A549 (cell line): Measurements from ENCODE around the gene FRMD4A. TPM values are rescaled to one million over a fixed set of nuclear protein-coding genes. Genes with fewer than 3 reads are reported as not detected.

ENCODE experiments used
- ATAC-seq, 2 experiments: fragments of 200-7000 bp in 1 of 2; fragments of >200 bp in 1 of 2; cut with Nextera tagmentation in 1 of 2; cut with Tn5 transposase in 1 of 2; 3 replicates each; pipeline versions ENCODE4 v1.8.0 to v1.9.1; 2018 to 2020; ENCODE audit warnings: mild to moderate bottlenecking in 1 of 2, moderate library complexity in 1 of 2
- CTCF ChIA-PET: fragments of 300-600 bp; sonication (Branson Sonifier 250); formaldehyde crosslinking; extraction: SDS; loops from one replicate; lab custom pipeline; 2021; ENCODE audit warnings: antibody characterized with exemption, inconsistent platforms; lab: Yijun Ruan, JAX
- POLR2A ChIA-PET: fragments of 350-600 bp; formaldehyde crosslinking; extraction: SDS; loops from one replicate; lab custom pipeline; 2021; ENCODE audit warnings: antibody characterized with exemption, inconsistent platforms; lab: Yijun Ruan, JAX
- DNase-seq, 2 experiments: peaks; one replicate each; pipeline versions ENCODE4 v3.0.0 to v3.0.0-alpha.2; 2011 to 2016; ENCODE audit warnings: low read depth in 1 of 2, low spot score in 1 of 2
- FAIRE-seq: peaks from 2 replicates; lab custom pipeline; 2011; peaks lifted over from hg19 to GRCh38; lab: Jason Lieb, UNC
- H3K27ac ChIP-seq, 2 experiments: fragments of >200 bp; sonication (Bioruptor Twin); formaldehyde crosslinking; 3 replicates each; pipeline ENCODE4 v1.5.1; 2016 to 2017
- H3K4me1 ChIP-seq: fragments of >200 bp; sonication (Bioruptor Twin); formaldehyde crosslinking; 3 replicates; pipeline ENCODE4 v1.6.1; 2016
- H3K4me2 ChIP-seq: fragments of >200 bp; sonication (Bioruptor Twin); formaldehyde crosslinking; 3 replicates; pipeline ENCODE4 v1.6.1; 2016
- H3K4me3 ChIP-seq: fragments of >200 bp; sonication (Bioruptor Twin); formaldehyde crosslinking; 3 replicates; pipeline ENCODE4 v1.5.1; 2016
- H3K9me3 ChIP-seq: fragments of >200 bp; sonication (Bioruptor Twin); formaldehyde crosslinking; 3 replicates; pipeline ENCODE4 v1.6.1; 2016
- ATOH8 ChIP-seq: fragments of 250-450 bp; sonication (Bioruptor Pico); IDR thresholded peaks from 2 replicates; pipeline ENCODE4 v1.5.0; 2020; ENCODE audit warnings: low read depth, mild to moderate bottlenecking, moderate library complexity
- BCL3 ChIP-seq: fragments of >200 bp; sonication (Bioruptor Twin); formaldehyde crosslinking; IDR thresholded peaks from 3 replicates; pipeline ENCODE4 v1.6.1; 2016
- BHLHE40 ChIP-seq: IDR thresholded peaks from 2 replicates; pipeline ENCODE4 v1.6.1; 2012; ENCODE audit warnings: low read depth, low read length, inconsistent platforms
- CBX2 ChIP-seq: fragments of 200-600 bp; sonication (generic); IDR thresholded peaks from 2 replicates; pipeline ENCODE4 v1.6.1; 2016; ENCODE audit warnings: low read depth, mild to moderate bottlenecking, borderline replicate concordance
- EHF ChIP-seq: fragments of 250-450 bp; sonication (Bioruptor Pico); IDR thresholded peaks from 2 replicates; pipeline ENCODE4 v1.5.0; 2020; ENCODE audit warnings: mild to moderate bottlenecking
- ESRRA ChIP-seq: fragments of 150-350 bp; IDR thresholded peaks from 2 replicates; pipeline ENCODE4 v1.6.1; 2014; ENCODE audit warnings: mild to moderate bottlenecking, low read length, borderline replicate concordance
- FOSB ChIP-seq: fragments of 250-450 bp; sonication (Bioruptor Pico); IDR thresholded peaks from 2 replicates; pipeline ENCODE4 v1.5.0; 2020; ENCODE audit warnings: mild to moderate bottlenecking, moderate library complexity
- FOSL2 ChIP-seq, 2 experiments: fragments of 450-650 bp in 1 of 2; fragments of >200 bp in 1 of 2; sonication (Bioruptor Twin) in 1 of 2; formaldehyde crosslinking; IDR thresholded peaks; 2 replicates each; pipeline versions ENCODE4 v1.5.0 to v1.6.1; 2016 to 2020; ENCODE audit warnings: mild to moderate bottlenecking in 1 of 2, moderate library complexity in 1 of 2
- FOXS1 ChIP-seq: fragments of 250-450 bp; sonication (Bioruptor Pico); IDR thresholded peaks from 2 replicates; pipeline ENCODE4 v1.5.0; 2020; ENCODE audit warnings: mild to moderate bottlenecking, moderate library complexity
- GATA3 ChIP-seq: IDR thresholded peaks from 2 replicates; pipeline ENCODE4 v1.6.1; 2012; ENCODE audit warnings: borderline replicate concordance
- HDAC2 ChIP-seq: fragments of 200-600 bp; sonication (generic); IDR thresholded peaks from 2 replicates; pipeline ENCODE4 v1.6.1; 2016
- HEYL ChIP-seq: fragments of 250-450 bp; sonication (Bioruptor Pico); IDR thresholded peaks from 2 replicates; pipeline ENCODE4 v1.8.0; 2021; ENCODE audit warnings: mild to moderate bottlenecking, moderate library complexity
- HMGXB4 ChIP-seq: fragments of 250-450 bp; sonication (Bioruptor Pico); IDR thresholded peaks from 2 replicates; pipeline ENCODE4 v1.5.0; 2021; ENCODE audit warnings: mild to moderate bottlenecking, moderate library complexity, borderline replicate concordance
- HOXA7 ChIP-seq: fragments of 250-450 bp; sonication (Bioruptor Pico); IDR thresholded peaks from 2 replicates; pipeline ENCODE4 v1.5.0; 2020; ENCODE audit warnings: mild to moderate bottlenecking, moderate library complexity
- JUN ChIP-seq, 2 experiments: fragments of >200 bp; sonication (Bioruptor Twin); formaldehyde crosslinking; IDR thresholded peaks; 2 replicates in 1 of 2; 3 replicates in 1 of 2; pipeline ENCODE4 v1.6.1; 2016 to 2017
- JUNB ChIP-seq: fragments of >200 bp; sonication (Bioruptor Twin); formaldehyde crosslinking; IDR thresholded peaks from 2 replicates; pipeline ENCODE4 v1.6.1; 2016
- KDM1A ChIP-seq: fragments of 200-600 bp; sonication (generic); IDR thresholded peaks from 2 replicates; pipeline ENCODE4 v1.6.1; 2016; ENCODE audit warnings: low read depth, mild to moderate bottlenecking
- MAX ChIP-seq: IDR thresholded peaks from 2 replicates; pipeline ENCODE4 v1.6.1; 2012
- NPAS2 ChIP-seq: fragments of 250-450 bp; sonication (Bioruptor Pico); IDR thresholded peaks from 2 replicates; pipeline ENCODE4 v1.8.0; 2022; ENCODE audit warnings: mild to moderate bottlenecking, moderate library complexity, borderline replicate concordance
- NR3C1 ChIP-seq: fragments of >200 bp; sonication (Bioruptor Twin); formaldehyde crosslinking; IDR thresholded peaks from 3 replicates; pipeline ENCODE4 v1.6.1; 2017
- RAD21 ChIP-seq, 2 experiments: fragments of >200 bp in 1 of 2; sonication (Bioruptor Twin) in 1 of 2; formaldehyde crosslinking in 1 of 2; IDR thresholded peaks in 1 of 2; conservative IDR thresholded peaks in 1 of 2; 2 replicates in 1 of 2; 3 replicates in 1 of 2; pipeline ENCODE4 v1.6.1; 2012 to 2018; ENCODE audit warnings: inconsistent platforms in 1 of 2
- RCOR1 ChIP-seq: fragments of 150-350 bp; IDR thresholded peaks from 2 replicates; pipeline ENCODE4 v1.6.1; 2014; ENCODE audit warnings: antibody characterized with exemption, low read length, low read depth
- RFX5 ChIP-seq: fragments of 450-650 bp; IDR thresholded peaks from 2 replicates; pipeline ENCODE4 v1.7.1; 2014; ENCODE audit warnings: antibody characterized with exemption, mild to moderate bottlenecking, moderate library complexity
- RNF2 ChIP-seq: fragments of 200-600 bp; sonication (generic); IDR thresholded peaks from 2 replicates; pipeline ENCODE4 v1.6.1; 2016; ENCODE audit warnings: low read depth, mild to moderate bottlenecking, antibody characterized with exemption, moderate library complexity, borderline replicate concordance
- SMC3 ChIP-seq: fragments of >200 bp; sonication (Bioruptor Twin); formaldehyde crosslinking; IDR thresholded peaks from 3 replicates; pipeline ENCODE4 v1.6.1; 2018; ENCODE audit warnings: inconsistent platforms
- SREBF2 ChIP-seq: fragments of 450-650 bp; IDR thresholded peaks from 2 replicates; pipeline ENCODE4 v1.6.1; 2014; ENCODE audit warnings: mild to moderate bottlenecking, moderate library complexity
- TFCP2L1 ChIP-seq: fragments of 250-450 bp; sonication (Bioruptor Pico); IDR thresholded peaks from 2 replicates; pipeline ENCODE4 v1.5.0; 2021; ENCODE audit warnings: mild to moderate bottlenecking
- USF2 ChIP-seq: fragments of 450-650 bp; IDR thresholded peaks from 2 replicates; pipeline ENCODE4 v1.6.1; 2014; ENCODE audit warnings: antibody characterized with exemption
- WGBS: methylation state at CpG from one replicate; pipeline ENCODE4 v1.1.6; 2017; ENCODE audit errors: missing lambda C conversion rate; 5-methylcytosine and 5-hydroxymethylcytosine counted together
- polyA plus RNA-seq, 4 experiments: library from polyadenylated mRNA; depleted of rRNA in 3 of 4; stranded (reverse); fragments of >200 nt; fragmentation: RNase III in 1 of 4; extraction: RNeasy Plus Mini Kit Qiagen cat#74134 plus additional on column Dnase treatment in 1 of 4; gene quantifications; 2 replicates in 3 of 4; 3 replicates in 1 of 4; pipeline ENCODE4 v1.2.3, GENCODE V29; 2011 to 2017

The FRMD4A gene
- polyA plus RNA-seq, 2 of the 4 experiments (the other 2 are of a cell fraction), result 2.5 to 4.7 TPM

GRCh38 chr10:14125564-14125963 is 205.2 kb downstream of the FRMD4A start:
- Histone ChIP-seq H3K27ac (no peak overlapping the region), H3K4me3 (no peak overlapping the region), H3K9me3 (no peaks in the 10 kb centered on the region), H3K4me2 (no peak overlapping the region), H3K4me1 (no peaks in the 10 kb centered on the region)
- FAIRE-seq, result no peak
- CTCF ChIA-PET, result interaction anchor here (1.5 kb wide), 1 partner anchor 71 kb away, joined by 3 read pairs; no protein-coding TSS in a partner anchor
- POLR2A ChIA-PET, result no interaction called here
- no peak for ATAC-seq
- DNase-seq, result no peak
- TF ChIP-seq MAX (no peak), HOXA7 (CRISPR knock-in tag) (no peak), ESRRA (no peak), NR3C1 (no peak), HMGXB4 (no peak), HEYL (CRISPR knock-in tag) (no peak), USF2 (no peak), JUN (IDR thresholded peaks at IDR 0.05) (no peak), RAD21 (conservative IDR thresholded peaks at IDR 0.05 in 1 of 2, IDR thresholded peaks at IDR 0.05 in 1 of 2) (no peak), ATOH8 (no peak), BHLHE40 (no peak), GATA3 (no peak), RCOR1 (no peak), HDAC2 (no peak), TFCP2L1 (no peak), FOSB (CRISPR knock-in tag) (no peak), SMC3 (no peak)
- WGBS, result 62% methylated on average over 6 of the region's 6 CpGs

GRCh38 chr10:14124941-14125340 is 205.8 kb downstream of the FRMD4A start:
- H3K4me1 ChIP-seq, result no peaks in the 10 kb centered on the region
- H3K9me3 ChIP-seq, result no peaks in the 10 kb centered on the region
- H3K27ac ChIP-seq, result no peak overlapping the region
- 45% methylated on average over 7 of the region's 7 CpGs for WGBS
- ATAC-seq (no peak), FAIRE-seq (no peak), DNase-seq (no peak)
- H3K4me2 ChIP-seq, result no peak overlapping the region
- no peak overlapping the region for H3K4me3 ChIP-seq
- TF ChIP-seq RNF2 (no peak), HEYL (CRISPR knock-in tag) (no peak), EHF (CRISPR knock-in tag) (no peak), FOSL2 (IDR thresholded peaks at IDR 0.05) (no peak), FOSL2 (CRISPR knock-in tag; IDR thresholded peaks at IDR 0.05) (no peak), CBX2 (no peak)
- ChIA-PET CTCF (interaction anchor here (1.3 to 1.5 kb wide), 2 partner anchors 20 to 72 kb away, joined by 3 read pairs; no protein-coding TSS in a partner anchor), POLR2A (no interaction called here)

GRCh38 chr10:14123139-14123538 is 207.6 kb downstream of the FRMD4A start:
- H3K4me2 ChIP-seq, result no peak overlapping the region
- H3K27ac ChIP-seq, result no peak overlapping the region
- no peaks in the 10 kb centered on the region for H3K4me1 ChIP-seq
- FAIRE-seq (no peak), ATAC-seq (no peak), DNase-seq (no peak)
- no peak overlapping the region for H3K4me3 ChIP-seq
- 51% methylated on average over 5 of the region's 5 CpGs for WGBS
- no peaks in the 10 kb centered on the region for H3K9me3 ChIP-seq
- ChIA-PET CTCF (no interaction called here), POLR2A (no interaction called here)
- TF ChIP-seq HOXA7 (CRISPR knock-in tag) (no peak), HMGXB4 (no peak), ATOH8 (no peak), BCL3 (no peak), JUNB (no peak), ESRRA (no peak), NR3C1 (no peak), FOXS1 (CRISPR knock-in tag) (no peak), SMC3 (no peak), RFX5 (no peak), BHLHE40 (no peak), SREBF2 (no peak), NPAS2 (CRISPR knock-in tag) (no peak), KDM1A (no peak)
